SK-N-SH (cell line): Measurements from ENCODE around the gene UBE2I. TPM values are rescaled to one million over a fixed set of nuclear protein-coding genes. Genes with fewer than 3 reads are reported as not detected.

ENCODE experiments used
- CTCF ChIA-PET: fragments of 300-600, 350-600 bp; formaldehyde crosslinking; extraction: SDS; loops from one replicate; lab custom pipeline; 2021; lab: Yijun Ruan, JAX
- POLR2A ChIA-PET: fragments of 350-600 bp; sonication (Branson Sonifier 250); formaldehyde crosslinking; extraction: SDS; loops from one replicate; lab custom pipeline; 2020; ENCODE audit warnings: antibody characterized with exemption, inconsistent platforms; lab: Yijun Ruan, JAX
- DNase-seq: peaks from one replicate; pipeline ENCODE4 v3.0.0; 2012
- H2AFZ ChIP-seq: fragments of 200-600 bp; sonication (generic); 2 replicates; pipeline ENCODE4 v1.8.1; 2016; ENCODE audit warnings: antibody characterized with exemption, mild to moderate bottlenecking, low read depth
- H3F3A ChIP-seq: fragments of 200-600 bp; sonication (generic); replicated peaks from 2 replicates; pipeline ENCODE3; 2016; ENCODE audit warnings: antibody characterized with exemption, mild to moderate bottlenecking; ENCODE audit not compliant: insufficient read depth
- H3K27ac ChIP-seq, 2 experiments: fragments of 200-500 bp in 1 of 2; fragments of 200-600 bp in 1 of 2; sonication (Bioruptor generic) in 1 of 2; sonication (generic), shearing (Covaris generic) in 1 of 2; 2 replicates each; pipeline versions ENCODE4 v1.5.1 to v1.6.1; 2014 to 2016; ENCODE audit warnings: low read depth in 2 of 2, inconsistent platforms in 1 of 2, low read length in 1 of 2, mild to moderate bottlenecking in 1 of 2, mixed read lengths in 1 of 2
- H3K27me3 ChIP-seq: fragments of 200-600 bp; sonication (generic), shearing (Covaris generic); 2 replicates; pipeline ENCODE4 v1.6.1; 2016; ENCODE audit warnings: mixed run types; ENCODE audit not compliant: insufficient read depth
- H3K36me3 ChIP-seq, 2 experiments: fragments of 200-500 bp in 1 of 2; fragments of 200-600 bp in 1 of 2; sonication (Bioruptor generic) in 1 of 2; sonication (generic) in 1 of 2; replicated peaks in 1 of 2; 2 replicates each; pipeline versions ENCODE3 to v1.5.1; 2014 to 2016; ENCODE audit warnings: low read length in 1 of 2, mild to moderate bottlenecking in 1 of 2; ENCODE audit not compliant: insufficient read depth in 2 of 2, control insufficient read depth in 1 of 2
- H3K4me1 ChIP-seq, 2 experiments: fragments of 200-500 bp in 1 of 2; fragments of 200-600 bp in 1 of 2; sonication (Bioruptor generic) in 1 of 2; sonication (generic), shearing (Covaris generic) in 1 of 2; 2 replicates each; pipeline versions ENCODE4 v1.5.1 to v1.6.1; 2014 to 2016; ENCODE audit warnings: low read depth in 1 of 2, low read length in 1 of 2, mixed run types in 1 of 2; ENCODE audit not compliant: insufficient read depth in 2 of 2, control insufficient read depth in 1 of 2
- H3K4me2 ChIP-seq: fragments of 200-600 bp; sonication (generic), shearing (Covaris generic); 2 replicates; pipeline ENCODE4 v1.6.1; 2017; ENCODE audit warnings: mixed run types
- H3K4me3 ChIP-seq, 2 experiments: fragments of 200-500 bp in 1 of 2; fragments of 200-600 bp in 1 of 2; sonication (Bioruptor generic) in 1 of 2; sonication (generic), shearing (Covaris generic) in 1 of 2; 2 replicates each; pipeline versions ENCODE4 v1.5.1 to v1.8.1; 2014 to 2016; ENCODE audit warnings: low read depth in 2 of 2, inconsistent platforms in 1 of 2, low read length in 1 of 2, mild to moderate bottlenecking in 1 of 2, mixed read lengths in 1 of 2, moderate library complexity in 1 of 2
- H3K79me2 ChIP-seq: fragments of 200-600 bp; sonication (generic); 2 replicates; pipeline ENCODE4 v1.8.1; 2017; ENCODE audit warnings: mild to moderate bottlenecking; ENCODE audit not compliant: insufficient read depth
- H3K9ac ChIP-seq: fragments of 200-600 bp; sonication (generic); 2 replicates; pipeline ENCODE4 v1.6.1; 2017; ENCODE audit warnings: mixed run types
- H3K9me2 ChIP-seq: fragments of 200-600 bp; sonication (generic); 2 replicates; pipeline ENCODE4 v1.6.1; 2017; ENCODE audit warnings: mixed run types
- H3K9me3 ChIP-seq: fragments of 200-600 bp; sonication (generic); 2 replicates; pipeline ENCODE4 v1.6.1; 2017; ENCODE audit warnings: mixed run types, mild to moderate bottlenecking, moderate library complexity
- H4K20me1 ChIP-seq: fragments of 200-600 bp; sonication (generic); 2 replicates; pipeline ENCODE4 v1.6.1; 2017; ENCODE audit warnings: mild to moderate bottlenecking, mixed run types; ENCODE audit not compliant: insufficient read depth
- EP300 ChIP-seq, 2 experiments: IDR thresholded peaks; 2 replicates each; pipeline versions ENCODE4 v1.4.0 to v1.6.1; 2012; ENCODE audit warnings: borderline replicate concordance in 1 of 2, low read depth in 1 of 2, low read length in 1 of 2
- EZH2phosphoT487 ChIP-seq: fragments of 200-600 bp; sonication (generic); IDR thresholded peaks from 2 replicates; pipeline ENCODE4 v1.6.1; 2017; ENCODE audit warnings: low read depth, mixed run types, mild to moderate bottlenecking, antibody characterized with exemption, moderate library complexity, borderline replicate concordance
- FOSL2 ChIP-seq: IDR thresholded peaks from 2 replicates; pipeline ENCODE4 v1.4.0; 2012; ENCODE audit warnings: low read depth, mild to moderate bottlenecking, moderate library complexity, borderline replicate concordance
- FOXM1 ChIP-seq: IDR thresholded peaks from 2 replicates; pipeline ENCODE4 v1.4.0; 2012; ENCODE audit warnings: low read depth, mild to moderate bottlenecking
- JUND ChIP-seq: IDR thresholded peaks from 2 replicates; pipeline ENCODE4 v1.4.0; 2012
- MEF2A ChIP-seq: IDR thresholded peaks from 2 replicates; pipeline ENCODE4 v1.4.0; 2012; ENCODE audit warnings: low read depth, borderline replicate concordance
- RCOR1 ChIP-seq: fragments of 150-350 bp; IDR thresholded peaks from 2 replicates; pipeline ENCODE4 v1.6.1; 2017; ENCODE audit warnings: antibody characterized with exemption, low read length
- RFX5 ChIP-seq: IDR thresholded peaks from 2 replicates; pipeline ENCODE4 v1.6.1; 2012; ENCODE audit warnings: mild to moderate bottlenecking, improper control_type of control experiment, low read length
- RXRA ChIP-seq: IDR thresholded peaks from 2 replicates; pipeline ENCODE4 v1.4.0; 2012; ENCODE audit warnings: low read depth, mild to moderate bottlenecking, borderline replicate concordance
- SIN3A ChIP-seq: IDR thresholded peaks from 2 replicates; pipeline ENCODE4 v1.6.1; 2012; ENCODE audit warnings: low read depth, mild to moderate bottlenecking, low read length, moderate library complexity, borderline replicate concordance
- SMC3 ChIP-seq: IDR thresholded peaks from 2 replicates; pipeline ENCODE4 v1.6.1; 2012; ENCODE audit warnings: low read depth, low read length, improper control_type of control experiment
- YY1 ChIP-seq: IDR thresholded peaks from 2 replicates; pipeline ENCODE4 v1.4.0; 2012; ENCODE audit warnings: low read depth, mild to moderate bottlenecking
- WGBS: methylation state at CpG from one replicate; pipeline ENCODE4 v1.1.6; 2017; ENCODE audit warnings: low lambda C conversion rate; 5-methylcytosine and 5-hydroxymethylcytosine counted together
- polyA plus RNA-seq, 3 experiments: library from polyadenylated mRNA; depleted of rRNA; stranded (reverse); fragments of >200 nt; gene quantifications; 2 replicates each; pipeline ENCODE4 v1.2.3, GENCODE V29; 2012
- TF ChIP-seq, protein P1 (sequence below): IDR thresholded peaks from 2 replicates; pipeline ENCODE4; 2012
- TF ChIP-seq, protein P2 (sequence below): fragments of 200-600 bp; sonication (generic); IDR thresholded peaks from 2 replicates; pipeline ENCODE4 v1.6.1; 2017; ENCODE audit warnings: antibody characterized with exemption, mild to moderate bottlenecking, moderate library complexity
- TF ChIP-seq, protein P3 (sequence below): IDR thresholded peaks from 2 replicates; pipeline ENCODE4 v1.4.0; 2012; ENCODE audit warnings: low read depth
- TF ChIP-seq, protein P4 (sequence below): fragments of 150-350 bp; IDR thresholded peaks from 2 replicates; pipeline ENCODE4 v1.6.1; 2016; ENCODE audit warnings: mild to moderate bottlenecking, low read depth, low read length
- TF ChIP-seq, protein P5 (sequence below): fragments of 150-350 bp; IDR thresholded peaks from 2 replicates; pipeline ENCODE4 v1.6.1; 2017; ENCODE audit warnings: antibody characterized with exemption, low read length, low read depth, borderline replicate concordance

UBE2I gene
- polyA plus RNA-seq, 1 of the 3 experiments (the other 2 are of a cell fraction): 107 TPM

DNA sequence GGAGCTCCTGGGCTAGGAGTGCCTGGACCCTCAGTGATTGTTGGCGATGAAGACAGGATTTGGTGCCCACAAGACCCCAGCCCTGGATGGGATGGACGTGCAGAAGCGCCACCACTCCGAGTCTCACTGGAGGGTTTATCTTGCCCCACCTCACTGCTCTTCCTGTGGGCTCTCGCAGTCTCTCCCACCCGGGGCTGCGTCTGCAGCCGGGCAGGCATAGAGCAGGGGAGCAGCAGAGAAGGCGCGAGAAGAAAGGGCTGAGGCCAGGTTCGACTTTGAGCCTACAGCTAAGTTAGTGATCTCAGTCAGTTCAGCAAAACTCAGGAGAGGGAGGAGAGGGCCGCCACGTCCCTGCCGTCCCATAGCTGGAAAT is 6.6 kb downstream of the UBE2I start (continued):
- TF ChIP-seq, protein P1, sequence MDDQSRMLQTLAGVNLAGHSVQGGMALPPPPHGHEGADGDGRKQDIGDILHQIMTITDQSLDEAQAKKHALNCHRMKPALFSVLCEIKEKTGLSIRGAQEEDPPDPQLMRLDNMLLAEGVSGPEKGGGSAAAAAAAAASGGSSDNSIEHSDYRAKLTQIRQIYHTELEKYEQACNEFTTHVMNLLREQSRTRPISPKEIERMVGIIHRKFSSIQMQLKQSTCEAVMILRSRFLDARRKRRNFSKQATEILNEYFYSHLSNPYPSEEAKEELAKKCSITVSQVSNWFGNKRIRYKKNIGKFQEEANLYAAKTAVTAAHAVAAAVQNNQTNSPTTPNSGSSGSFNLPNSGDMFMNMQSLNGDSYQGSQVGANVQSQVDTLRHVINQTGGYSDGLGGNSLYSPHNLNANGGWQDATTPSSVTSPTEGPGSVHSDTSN: no peak

DNA sequence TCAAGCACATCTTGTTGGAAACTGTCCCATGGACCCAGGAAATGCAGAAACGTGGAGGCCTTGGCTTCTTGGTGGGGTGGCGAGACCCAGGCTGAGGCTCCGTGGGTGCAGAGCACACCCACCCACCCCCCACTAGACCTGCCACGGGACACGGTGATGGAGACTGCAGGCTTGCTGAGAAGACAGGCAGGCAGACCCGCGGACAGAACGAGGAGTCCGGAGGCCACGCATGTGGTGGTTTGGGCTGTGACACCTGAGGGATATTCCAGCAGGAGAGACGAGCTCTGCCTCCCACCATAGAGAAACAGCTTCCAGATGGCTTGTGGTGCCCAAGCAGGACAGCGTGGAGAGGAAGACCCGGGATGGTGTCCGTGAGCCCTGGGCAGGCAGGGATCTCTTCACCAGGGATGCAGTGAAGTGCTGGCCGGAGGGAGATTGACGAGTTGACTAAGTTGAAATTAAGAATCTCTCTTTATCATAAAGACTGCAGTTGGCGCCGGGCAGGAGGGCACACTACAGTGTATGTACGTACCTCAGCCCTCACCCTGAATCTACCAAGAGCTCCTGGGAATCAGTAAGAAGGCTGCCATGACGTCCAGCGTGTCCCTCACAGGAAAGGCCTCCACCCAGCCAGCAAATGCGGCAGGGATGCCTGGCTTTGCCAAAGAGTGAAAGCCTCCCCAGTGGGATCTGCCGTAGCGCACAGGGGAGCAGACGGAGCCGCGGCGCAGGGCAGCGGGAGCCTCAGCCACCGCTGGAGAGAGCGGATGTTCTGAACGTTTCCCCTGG is 8.2 kb downstream of the UBE2I start:
- peaks cover 73% of the 10 kb centered on the region for H4K20me1 ChIP-seq
- no peak overlapping the region for H3K4me2 ChIP-seq
- H3K9ac ChIP-seq: no peak overlapping the region
- ChIA-PET CTCF (interaction anchor here (1.1 kb wide), 1 partner anchor 18 kb away, joined by 3 read pairs; no protein-coding TSS in a partner anchor), POLR2A (interaction anchor here (1.3 kb wide), 1 partner anchor 8 kb away, joined by 3 read pairs; no protein-coding TSS in a partner anchor)
- H3F3A ChIP-seq: peaks cover 5% of the 10 kb centered on the region
- no peak overlapping the region for H2AFZ ChIP-seq
- DNase-seq: no peak
- H3K27me3 ChIP-seq: no peaks in the 10 kb centered on the region
- peaks cover 0 to 3% of the 10 kb centered on the region in 2 experiments; a peak in 1 of 4 replicates for H3K4me1 ChIP-seq
- TF ChIP-seq, protein P2, sequence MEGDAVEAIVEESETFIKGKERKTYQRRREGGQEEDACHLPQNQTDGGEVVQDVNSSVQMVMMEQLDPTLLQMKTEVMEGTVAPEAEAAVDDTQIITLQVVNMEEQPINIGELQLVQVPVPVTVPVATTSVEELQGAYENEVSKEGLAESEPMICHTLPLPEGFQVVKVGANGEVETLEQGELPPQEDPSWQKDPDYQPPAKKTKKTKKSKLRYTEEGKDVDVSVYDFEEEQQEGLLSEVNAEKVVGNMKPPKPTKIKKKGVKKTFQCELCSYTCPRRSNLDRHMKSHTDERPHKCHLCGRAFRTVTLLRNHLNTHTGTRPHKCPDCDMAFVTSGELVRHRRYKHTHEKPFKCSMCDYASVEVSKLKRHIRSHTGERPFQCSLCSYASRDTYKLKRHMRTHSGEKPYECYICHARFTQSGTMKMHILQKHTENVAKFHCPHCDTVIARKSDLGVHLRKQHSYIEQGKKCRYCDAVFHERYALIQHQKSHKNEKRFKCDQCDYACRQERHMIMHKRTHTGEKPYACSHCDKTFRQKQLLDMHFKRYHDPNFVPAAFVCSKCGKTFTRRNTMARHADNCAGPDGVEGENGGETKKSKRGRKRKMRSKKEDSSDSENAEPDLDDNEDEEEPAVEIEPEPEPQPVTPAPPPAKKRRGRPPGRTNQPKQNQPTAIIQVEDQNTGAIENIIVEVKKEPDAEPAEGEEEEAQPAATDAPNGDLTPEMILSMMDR: no peak
- TF ChIP-seq MEF2A (no peak), FOSL2 (no peak), RXRA (no peak), EP300 (IDR thresholded peaks at IDR 0.05; ENCODE audit: borderline replicate concordance in 1 of 2, low read depth in 1 of 2, low read length in 1 of 2) (no peak), FOXM1 (no peak), YY1 (no peak), JUND (no peak), SMC3 (no peak), SIN3A (no peak), RCOR1 (no peak), EZH2phosphoT487 (no peak), RFX5 (no peak)
- TF ChIP-seq, protein P3, sequence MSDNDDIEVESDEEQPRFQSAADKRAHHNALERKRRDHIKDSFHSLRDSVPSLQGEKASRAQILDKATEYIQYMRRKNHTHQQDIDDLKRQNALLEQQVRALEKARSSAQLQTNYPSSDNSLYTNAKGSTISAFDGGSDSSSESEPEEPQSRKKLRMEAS: no peak
- TF ChIP-seq, protein P4, sequence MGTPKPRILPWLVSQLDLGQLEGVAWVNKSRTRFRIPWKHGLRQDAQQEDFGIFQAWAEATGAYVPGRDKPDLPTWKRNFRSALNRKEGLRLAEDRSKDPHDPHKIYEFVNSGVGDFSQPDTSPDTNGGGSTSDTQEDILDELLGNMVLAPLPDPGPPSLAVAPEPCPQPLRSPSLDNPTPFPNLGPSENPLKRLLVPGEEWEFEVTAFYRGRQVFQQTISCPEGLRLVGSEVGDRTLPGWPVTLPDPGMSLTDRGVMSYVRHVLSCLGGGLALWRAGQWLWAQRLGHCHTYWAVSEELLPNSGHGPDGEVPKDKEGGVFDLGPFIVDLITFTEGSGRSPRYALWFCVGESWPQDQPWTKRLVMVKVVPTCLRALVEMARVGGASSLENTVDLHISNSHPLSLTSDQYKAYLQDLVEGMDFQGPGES: no peak
- TF ChIP-seq, protein P5, sequence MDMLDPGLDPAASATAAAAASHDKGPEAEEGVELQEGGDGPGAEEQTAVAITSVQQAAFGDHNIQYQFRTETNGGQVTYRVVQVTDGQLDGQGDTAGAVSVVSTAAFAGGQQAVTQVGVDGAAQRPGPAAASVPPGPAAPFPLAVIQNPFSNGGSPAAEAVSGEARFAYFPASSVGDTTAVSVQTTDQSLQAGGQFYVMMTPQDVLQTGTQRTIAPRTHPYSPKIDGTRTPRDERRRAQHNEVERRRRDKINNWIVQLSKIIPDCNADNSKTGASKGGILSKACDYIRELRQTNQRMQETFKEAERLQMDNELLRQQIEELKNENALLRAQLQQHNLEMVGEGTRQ: no peak
- H3K27ac ChIP-seq: no peak overlapping the region
- 93% methylated on average over 27 of the region's 32 CpGs for WGBS
- peaks cover 27 to 81% of the 10 kb centered on the region in 2 experiments for H3K36me3 ChIP-seq
- H3K9me3 ChIP-seq: no peaks in the 10 kb centered on the region
- H3K79me2 ChIP-seq: peaks cover 67% of the 10 kb centered on the region
- no peaks in the 10 kb centered on the region for H3K9me2 ChIP-seq
- no peak overlapping the region for H3K4me3 ChIP-seq
